Stimulated activated CD4-positive, alpha-beta T cell treated with anti-CD3 and anti-CD28 coated beads, Interleukin-4, amount 100 ng/mL, for 4 hours (primary cell): ENCODE results near the gene RNF169.
"Not testable (repeated sequence)": the region's sequence is repeated elsewhere in the genome, so short reads cannot be mapped to it uniquely, and the experiment has no call there.

Source experiments
- DNase-seq, 2 experiments: peaks; one replicate each; pipeline ENCODE4 v3.0.0-alpha.2; 2020

Gene RNF169

DNA sequence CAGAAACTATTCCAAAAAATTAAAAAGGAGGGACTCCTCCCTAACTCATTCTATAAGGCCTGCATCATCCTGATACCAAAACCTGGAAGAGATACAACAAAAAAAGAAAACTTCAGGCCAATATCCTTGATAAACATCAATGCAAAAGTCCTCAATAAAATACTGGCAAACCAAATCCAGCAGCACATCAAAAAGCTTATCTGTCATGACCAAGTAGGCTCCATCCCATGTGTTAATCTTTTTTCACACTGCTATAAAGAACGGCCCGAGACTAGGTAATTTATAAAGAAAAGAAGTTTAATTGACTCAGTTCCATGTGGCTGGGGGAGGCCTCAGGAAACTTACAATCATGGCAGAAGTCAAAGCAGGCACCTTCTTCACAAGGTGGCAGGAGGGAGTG is 76.9 kb downstream of the RNF169 start:
- DNase-seq: not testable (repeated sequence)

DNA sequence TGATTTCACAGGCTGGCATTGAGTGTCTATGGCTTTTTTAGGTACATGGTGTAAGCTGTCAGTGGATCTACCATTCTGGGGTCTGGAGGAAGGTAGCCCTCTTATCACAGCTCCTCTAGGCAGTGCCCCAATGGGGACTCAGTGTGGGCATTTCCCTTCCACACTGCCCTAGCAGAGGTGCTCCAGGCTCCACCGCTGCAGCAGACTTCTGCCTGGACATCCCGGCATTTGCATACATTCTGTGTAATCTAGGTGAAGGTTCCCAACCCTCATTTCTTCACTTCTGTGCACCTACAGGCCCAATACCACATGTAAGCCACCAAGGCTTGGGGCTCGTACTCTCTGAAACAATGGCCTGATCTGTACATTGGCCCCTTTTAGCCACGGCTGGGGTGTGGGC is 78.3 kb downstream of the RNF169 start:
- no peak for DNase-seq

DNA sequence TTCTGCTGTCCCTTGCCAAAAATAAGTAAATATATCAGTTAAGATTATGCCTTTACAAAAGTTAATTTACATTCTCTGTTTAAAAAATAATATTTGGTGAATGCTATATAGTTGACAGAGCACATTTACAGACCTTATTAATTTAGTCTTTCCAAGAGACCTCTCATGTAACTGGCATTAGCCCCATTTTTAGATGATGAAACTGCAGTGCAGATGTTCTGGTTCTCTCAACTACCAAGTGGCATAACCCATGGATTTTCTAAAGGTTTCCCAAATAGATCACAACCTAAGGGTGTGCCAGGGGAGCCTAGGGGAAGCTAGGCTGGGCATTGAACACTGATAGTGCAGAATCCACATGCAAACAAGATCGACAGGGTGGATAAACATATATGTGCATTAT is 88.5 kb downstream of the RNF169 start:
- no peak for DNase-seq

DNA sequence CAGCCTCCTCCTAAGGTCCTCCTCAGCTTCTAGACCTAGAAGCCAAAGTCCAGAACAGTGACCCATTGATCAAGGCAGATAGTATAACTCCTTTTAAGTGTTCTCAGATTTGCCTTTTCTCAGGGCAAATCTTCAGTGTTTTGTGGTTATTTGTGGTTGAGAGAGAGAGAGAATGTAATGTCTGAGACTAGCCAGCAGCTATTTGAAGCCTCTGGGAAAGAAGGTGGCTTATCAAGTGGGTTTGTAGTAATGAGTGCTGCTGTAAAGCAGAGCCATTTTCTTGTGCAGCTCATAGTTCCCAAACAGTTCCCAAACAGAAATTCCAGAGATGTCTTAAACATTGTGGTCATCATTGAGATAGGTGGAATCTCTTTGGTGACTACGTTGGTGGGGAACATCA is 89.5 kb downstream of the RNF169 start:
- DNase-seq: no peak

DNA sequence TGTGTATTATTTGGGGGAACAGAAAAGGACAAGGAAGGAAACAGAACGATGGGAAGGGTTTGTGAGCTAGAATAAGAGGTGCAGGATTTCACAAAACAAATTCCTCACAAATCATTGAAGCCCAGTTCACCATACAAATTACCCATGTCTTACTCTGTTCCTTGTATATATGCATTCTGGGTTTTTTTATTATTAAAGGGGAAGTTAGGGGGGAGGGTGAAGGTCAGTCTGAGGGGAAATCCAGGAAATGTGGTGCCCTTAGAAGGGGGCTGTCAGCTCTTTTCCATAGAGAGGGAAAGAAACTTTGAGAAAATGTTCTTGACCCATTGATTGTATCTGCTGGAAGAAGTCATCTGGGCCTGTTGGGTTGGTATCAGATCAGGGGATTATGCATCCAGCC is 90.8 kb downstream of the RNF169 start:
- no peak for DNase-seq

DNA sequence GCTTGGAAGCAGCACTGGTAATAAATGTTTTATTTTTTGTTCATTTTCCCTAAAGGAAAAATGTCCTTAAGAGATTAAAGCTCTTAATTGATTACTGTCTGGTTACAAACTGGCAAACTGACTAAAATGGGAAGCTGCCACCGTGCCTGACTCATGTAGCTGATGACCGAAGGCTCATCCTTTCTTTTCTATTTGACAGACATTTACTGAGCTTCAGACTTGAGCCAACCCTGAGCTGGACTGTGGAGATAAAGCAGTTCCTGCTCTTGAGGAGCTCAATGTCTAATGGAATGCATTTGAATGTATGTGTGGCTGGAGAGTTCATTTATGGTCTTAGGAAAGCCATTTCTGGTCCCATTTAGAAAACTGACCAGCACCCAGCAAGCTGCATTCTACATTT is 91.3 kb downstream of the RNF169 start:
- DNase-seq: no peak

DNA sequence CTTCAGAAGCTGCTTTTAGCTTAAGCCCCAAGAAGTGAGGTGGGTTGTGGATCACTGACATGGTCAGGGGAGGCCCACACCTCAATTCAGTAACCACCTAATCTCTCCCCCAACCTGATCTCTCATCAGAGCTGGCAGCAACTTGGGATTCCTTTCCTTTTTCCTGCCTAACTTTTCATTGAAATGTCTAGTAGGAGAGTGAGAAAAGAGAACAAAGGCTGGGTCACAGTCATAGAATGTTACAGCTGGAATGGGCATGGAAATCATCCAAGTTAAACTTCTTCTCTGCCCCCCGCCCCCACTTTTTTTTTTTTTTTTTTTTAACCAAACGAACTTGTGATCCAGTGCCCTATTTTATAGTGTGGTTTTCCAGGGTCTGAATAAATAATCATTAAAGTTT is 91.8 kb downstream of the RNF169 start:
- DNase-seq: no peak

DNA sequence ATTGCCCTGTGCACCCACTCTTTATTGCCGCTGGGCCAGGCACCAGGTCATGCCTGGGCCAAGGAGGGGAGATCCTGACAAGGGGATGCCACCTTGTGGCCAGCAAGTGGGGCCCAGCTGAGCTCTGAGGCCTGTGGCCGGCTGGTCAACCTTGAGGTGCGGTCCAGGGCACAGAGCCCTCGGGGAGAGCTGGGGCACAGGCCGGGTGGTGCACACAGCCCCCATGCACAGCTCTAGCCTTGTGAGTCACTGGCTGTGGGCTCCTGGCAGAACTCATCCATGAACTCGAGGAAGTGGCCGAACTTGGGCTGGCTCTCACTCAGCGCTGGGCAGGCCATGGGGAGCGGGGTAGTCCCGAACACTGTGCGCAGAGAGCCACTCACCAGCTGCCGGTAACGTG is 94.3 kb downstream of the RNF169 start:
- DNase-seq: no peak

DNA sequence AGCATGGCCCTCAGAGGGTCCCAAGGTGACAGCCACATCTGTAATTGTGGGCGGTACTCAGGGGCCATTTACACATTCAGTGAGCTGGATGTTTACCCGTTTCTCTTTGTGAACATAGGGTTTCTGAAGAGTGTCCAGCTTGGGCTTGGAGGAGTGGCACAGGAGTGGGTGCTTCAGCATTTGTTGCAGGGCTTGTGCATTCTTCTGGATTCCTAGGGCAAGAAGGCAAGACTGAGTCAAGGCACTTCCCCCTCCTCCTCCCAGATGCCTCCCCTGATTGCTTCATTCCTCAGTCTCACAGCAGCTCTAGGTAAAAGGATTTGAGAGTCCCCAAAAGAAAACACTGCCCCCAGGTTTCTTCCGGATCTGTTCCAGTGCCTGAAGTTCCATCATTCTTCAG is 95.4 kb downstream of the RNF169 start:
- DNase-seq: no peak

DNA sequence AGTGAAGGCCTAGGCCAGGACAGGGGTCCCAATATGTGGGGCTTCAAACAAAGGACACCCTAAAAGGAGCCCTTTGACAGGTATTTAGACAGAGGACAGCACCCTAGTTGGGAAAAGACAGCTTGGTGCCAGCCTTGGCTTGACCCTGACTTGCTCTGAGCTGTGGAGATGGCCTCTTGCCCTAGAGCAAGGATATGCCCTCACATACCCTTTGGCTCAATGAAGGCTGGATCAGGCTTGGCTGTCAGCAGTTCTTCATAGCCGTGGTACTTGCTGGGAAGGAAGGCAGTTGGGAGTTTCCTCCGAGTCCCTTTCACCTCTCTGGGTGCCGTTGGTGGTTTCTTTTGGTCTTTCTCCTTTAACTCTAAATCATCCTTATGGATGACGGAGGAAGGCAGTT is 96.2 kb downstream of the RNF169 start:
- no peak for DNase-seq

DNA sequence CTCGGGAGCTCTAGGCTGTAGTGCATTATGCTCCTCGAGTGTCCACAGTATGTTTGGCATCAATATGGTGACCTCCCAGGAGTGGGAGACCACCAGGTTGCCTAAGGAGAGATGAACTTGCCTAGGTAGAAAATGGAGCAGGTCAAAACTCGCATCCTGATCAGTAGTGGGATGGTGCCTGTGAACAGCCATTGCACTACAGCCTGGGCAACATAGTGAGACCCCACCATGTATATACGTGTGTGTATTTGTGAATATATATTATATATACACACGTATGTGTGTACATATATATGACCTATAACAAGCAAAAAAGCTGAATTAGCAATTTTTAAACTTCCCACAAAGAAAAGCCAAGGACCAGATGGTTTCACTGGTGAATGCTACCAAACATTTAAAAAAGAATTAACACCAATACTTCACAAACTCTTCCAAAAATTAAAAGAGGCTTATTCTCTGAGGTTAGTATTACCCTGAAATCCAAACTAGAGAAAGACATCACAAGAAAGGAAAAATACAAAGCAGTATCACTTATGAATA is 97.4 kb downstream of the RNF169 start:
- no peak for DNase-seq

DNA sequence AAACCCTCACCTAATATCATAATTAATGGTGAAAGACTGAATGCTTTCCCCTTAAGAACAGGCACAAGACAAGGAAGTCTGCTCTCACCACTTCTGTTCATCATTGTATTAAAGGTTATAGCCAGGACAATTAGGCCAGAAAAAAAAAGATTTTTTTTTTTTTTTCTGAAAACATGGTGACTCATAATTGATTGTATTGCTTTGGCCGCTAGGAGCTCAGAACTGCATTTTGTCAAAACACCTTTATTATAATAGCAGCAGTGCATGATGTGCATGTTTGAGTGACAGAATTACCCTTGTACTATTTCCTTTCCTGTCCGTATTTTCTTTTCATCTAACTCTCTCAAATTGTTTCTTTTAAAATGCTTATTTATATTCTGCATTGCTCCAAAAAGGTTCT is 98.1 kb downstream of the RNF169 start:
- no peak for DNase-seq

DNA sequence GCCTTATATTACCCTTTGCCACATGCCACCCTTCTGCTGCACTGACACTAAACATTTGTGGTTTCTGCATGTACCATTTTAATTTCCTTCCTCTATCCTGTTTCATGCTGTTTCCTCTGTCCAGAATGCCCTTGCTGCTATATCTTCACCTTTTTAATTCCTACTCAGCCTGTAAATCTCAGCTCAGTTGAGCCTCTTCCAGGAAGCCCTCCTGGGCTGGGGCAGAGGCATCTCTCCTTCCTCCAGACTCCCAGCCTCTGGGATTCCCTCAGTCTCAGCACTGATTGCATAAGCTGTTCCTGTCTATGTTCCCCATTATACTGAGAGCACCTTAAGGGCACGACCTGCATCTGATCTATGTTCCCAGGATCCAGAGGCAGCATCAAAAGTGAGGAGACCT is 98.7 kb downstream of the RNF169 start:
- DNase-seq: no peak

DNA sequence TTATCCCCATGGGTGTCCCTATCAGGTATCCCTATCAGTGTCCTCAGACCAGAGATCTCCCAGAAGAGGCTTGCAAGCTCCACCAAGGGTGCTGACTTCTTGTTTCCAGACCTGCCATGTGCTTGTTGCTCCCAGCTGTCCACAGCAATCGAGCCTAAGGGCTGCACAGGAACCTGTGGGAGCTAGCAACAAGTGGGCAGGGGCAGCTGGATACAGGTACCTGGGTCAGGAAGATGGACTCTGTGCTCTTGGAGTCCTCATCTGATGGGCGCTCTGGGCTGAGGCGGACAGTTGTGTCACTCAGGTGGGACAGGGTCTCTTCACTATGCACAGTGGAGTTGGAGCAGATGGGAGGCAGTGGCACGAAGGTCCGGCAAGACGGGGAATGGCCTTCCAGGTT is 99.2 kb downstream of the RNF169 start:
- no peak for DNase-seq

DNA sequence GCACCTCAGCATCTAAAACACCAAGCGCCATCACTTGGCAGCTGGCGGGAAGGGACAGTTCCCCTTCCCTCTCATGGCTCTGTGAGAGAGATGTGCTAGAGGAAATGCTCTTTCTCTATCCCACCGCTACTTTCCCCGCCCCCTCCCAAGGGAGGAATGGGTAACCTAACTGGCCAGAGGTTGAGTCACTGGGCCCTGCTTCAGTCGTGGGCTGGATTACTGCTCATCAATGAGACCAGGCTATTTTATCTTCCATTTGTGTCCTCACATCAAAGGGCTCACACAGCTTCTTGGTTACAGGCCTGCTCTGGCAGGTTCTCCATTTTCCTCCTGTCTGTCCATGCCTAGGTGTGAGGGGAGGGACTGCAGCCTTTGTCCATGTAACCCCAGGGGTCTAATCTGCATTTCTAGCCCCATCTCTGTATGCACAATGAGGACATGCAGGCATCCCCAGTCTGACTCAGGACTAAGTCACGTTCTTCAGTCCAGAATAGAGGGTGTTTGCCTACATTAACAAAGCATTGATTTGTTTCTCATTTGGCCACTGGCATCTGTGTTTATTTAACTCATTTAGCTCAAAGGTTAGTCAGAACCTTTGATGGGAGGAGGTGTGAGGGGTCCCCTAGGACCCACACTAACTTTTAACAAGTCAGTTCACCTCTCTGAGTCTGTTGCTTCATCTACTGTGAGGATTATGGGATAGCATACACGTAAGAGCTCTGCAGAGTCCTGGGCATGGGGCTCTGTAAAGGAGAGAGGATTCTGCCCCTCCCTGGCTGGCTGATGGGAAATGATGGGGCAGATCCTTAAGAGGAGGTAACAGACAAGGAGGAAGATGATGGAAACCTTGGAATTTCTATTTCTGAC is 101.1 kb downstream of the RNF169 start:
- DNase-seq: no peak

DNA sequence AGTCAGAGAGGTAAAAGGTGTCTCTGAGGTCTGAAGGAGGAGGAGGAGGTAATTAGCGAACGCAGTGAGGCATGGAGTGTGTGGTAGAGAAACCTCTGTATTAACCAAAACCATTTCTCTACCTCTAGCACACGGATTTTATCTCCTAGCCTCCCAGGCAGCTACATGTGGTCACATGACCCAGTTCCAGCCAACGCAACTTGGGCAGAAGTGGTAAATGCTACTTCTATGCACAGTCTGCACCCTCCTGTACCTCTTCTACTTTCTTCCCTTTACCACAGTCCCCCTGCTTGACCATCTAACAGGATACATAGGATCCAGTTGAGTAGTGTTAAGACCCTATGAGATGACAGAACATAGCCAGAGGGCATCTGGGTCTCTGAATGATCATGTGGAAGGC is 104.6 kb downstream of the RNF169 start:
- no peak for DNase-seq

DNA sequence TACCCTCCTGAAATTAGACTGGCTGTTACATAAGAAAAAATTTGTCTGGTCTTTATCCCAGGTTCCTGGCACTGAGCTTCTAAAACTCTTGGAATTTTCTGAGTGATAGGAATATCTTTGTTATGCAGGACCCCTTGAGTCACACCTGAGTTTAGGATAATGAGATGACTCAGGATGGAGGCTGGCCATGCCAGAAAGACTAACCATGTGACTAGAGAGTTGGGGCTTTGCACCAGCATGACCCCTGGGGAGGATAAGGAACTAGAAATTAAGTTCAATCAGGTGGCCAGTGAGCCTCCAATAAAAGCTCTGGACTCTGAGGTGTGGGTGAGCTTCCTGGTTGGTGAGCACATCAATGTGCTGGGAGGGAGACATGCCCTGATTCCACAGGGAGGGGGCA is 112.1 kb downstream of the RNF169 start:
- no peak for DNase-seq

DNA sequence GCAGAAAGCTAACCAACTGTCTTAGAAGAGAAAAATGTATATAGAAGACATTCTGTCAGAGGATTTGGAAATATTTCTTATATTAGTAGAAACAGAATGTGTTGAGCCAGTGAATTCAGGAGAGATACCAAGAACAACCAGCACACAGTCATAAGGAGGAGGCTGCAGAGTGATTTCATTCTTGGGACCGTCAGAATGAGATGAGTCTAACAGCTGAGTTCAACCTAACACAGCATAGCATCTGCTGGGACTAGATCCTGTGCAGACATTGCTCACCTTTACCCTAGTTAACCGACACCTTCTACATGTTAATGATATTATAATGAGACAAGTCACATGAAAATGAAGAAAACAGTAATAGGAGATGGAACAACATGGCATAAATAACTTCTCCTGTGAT is 114.8 kb downstream of the RNF169 start:
- DNase-seq: no peak

DNA sequence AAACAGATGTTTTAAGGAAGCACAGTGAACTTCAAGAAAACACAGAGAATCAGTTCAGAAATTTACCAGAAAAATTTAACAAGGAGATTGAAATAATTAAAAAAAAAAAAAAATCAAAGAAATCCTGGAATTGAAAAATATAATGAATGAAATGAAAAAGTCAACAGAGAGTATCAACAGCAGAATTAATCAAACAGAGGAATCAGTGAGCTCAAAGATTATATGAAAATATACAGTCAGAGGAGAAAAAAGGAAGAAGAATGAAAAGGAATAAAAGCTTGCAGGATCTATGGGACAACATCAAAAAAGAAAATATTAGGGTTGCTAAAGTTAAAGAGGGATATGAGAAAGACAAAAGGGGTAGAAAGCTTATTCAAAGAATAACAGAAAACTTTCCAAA is 117.9 kb downstream of the RNF169 start:
- DNase-seq: no peak

DNA sequence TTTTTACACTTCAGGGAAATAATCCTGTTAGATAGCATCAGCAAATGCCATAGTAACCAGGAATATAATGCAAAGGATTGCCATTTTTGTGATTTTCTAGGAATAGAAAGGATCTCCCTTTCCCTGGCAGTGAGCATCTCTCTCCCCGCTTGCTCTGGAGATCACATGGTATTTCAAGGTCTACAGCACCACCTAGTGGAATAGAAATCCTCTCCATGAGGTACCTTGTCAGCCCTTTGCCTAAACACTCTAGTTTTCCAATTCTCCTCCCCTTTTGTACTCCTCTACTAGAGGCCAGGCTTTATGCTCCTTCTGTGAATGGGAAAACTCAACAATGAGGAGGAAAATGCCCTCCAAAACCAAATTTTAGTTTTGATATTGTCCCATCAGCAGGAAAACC is 121.8 kb downstream of the RNF169 start:
- no peak for DNase-seq

DNA sequence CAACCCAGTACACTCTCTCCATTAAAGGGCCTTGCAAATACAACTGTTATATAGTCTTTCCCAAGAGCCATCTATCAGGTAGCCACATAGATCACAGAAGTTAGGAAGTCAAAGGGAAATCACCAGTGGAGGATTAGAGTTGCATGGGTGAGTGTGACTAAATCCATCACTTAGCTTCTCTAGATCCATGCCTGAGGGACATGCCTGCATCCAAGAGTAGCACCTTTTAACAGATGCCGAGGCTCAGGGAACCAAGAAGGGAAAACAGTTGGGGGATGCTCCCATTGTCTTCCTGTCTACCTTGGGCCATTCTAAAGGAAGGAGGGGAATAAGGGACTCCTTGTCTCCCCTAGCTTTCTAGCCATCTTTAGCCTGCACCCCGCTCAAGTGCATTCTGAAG is 122.4 kb downstream of the RNF169 start:
- no peak for DNase-seq

DNA sequence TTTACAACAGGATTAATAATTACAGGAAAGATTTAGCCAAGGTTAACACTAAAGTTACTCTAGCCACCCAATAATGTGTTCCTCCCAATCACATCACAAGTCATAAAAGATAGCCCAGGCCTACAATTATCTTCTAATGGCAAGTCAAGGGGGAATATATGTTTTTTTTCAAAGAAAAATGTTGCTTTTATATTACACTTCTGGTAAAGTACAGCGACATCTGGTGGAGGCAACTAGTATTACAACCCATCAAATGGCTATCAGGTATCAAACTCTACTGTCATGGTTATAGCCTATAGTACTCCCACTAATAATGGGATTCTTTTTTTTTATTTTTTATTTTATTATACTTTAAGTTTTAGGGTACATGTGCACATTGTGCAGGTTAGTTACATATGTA is 128.5 kb downstream of the RNF169 start:
- DNase-seq: no peak
